AG04449 (cell line): ENCODE measurements around the gene FHOD1.

Source experiments
- CTCF ChIA-PET: fragments of 350-600 bp; formaldehyde crosslinking; extraction: SDS; loops from one replicate; lab custom pipeline; 2021; ENCODE audit warnings: antibody characterized with exemption; lab: Yijun Ruan, JAX
- POLR2A ChIA-PET: fragments of 400-600, 350-600 bp; formaldehyde crosslinking; extraction: SDS; loops from one replicate; lab custom pipeline; 2020; ENCODE audit warnings: antibody characterized with exemption, inconsistent platforms; lab: Yijun Ruan, JAX
- DNase-seq: peaks from one replicate; pipeline ENCODE4 v3.0.0-alpha.2; 2010; ENCODE audit warnings: low read depth, low spot score
- H3K4me3 ChIP-seq: 2 replicates; pipeline ENCODE4 v1.5.1; 2011; ENCODE audit warnings: low read depth, mild to moderate bottlenecking, control low read depth, low read length
- TF ChIP-seq, protein P1 (sequence below): IDR thresholded peaks from one replicate; pipeline ENCODE4 v1.5.1; 2011; ENCODE audit warnings: mild to moderate bottlenecking, moderate library complexity, low read length, control low read depth, inconsistent platforms; ENCODE audit not compliant: insufficient read depth; ENCODE audit errors: missing control alignments

FHOD1 gene

DNA sequence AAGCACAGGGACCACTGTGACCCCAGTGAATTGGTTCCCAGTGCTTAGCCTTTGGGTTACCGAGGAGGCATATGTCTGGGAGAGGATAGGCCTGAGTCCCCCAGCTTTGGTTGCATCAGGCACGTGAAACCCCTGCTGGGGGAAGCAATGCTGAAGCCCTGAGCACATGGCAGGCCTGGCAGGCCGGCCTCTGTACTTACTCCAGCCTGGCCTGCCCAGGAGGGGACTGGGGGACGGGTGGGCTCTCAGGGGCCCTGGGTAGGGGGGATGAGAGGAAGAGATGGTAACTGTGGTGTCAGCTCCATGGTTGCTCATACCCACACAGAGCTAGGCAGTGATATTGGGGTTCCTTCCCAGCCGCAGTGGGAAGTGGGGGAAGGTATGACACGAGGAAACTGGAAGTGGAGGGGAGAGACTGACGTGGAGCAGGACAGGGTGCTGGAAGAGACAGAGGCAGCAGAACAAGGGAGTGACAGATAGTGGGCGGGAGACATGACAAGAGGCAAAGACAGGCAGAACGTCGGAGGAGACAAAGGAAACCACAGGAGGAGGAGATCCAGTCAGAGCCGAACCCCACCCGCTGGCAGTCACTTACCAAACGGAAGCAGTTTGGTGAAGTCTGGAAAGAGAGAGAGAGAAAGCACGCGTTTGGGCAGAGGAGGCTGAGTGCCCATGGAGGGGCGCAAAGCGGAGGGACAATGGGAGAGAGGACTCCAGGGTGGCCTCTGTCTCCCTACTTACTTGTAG is 11.3 kb downstream of the FHOD1 start:
- POLR2A ChIA-PET = interaction anchor here (0.7 kb wide), 1 partner anchor 9 kb away, joined by 3 read pairs; the partner anchor contains the start of gene TMEM208
- CTCF ChIA-PET = interaction anchor here (1.0 to 1.5 kb wide), 2 partner anchors 10 to 26 kb away, joined by 3 read pairs; no protein-coding TSS in a partner anchor

DNA sequence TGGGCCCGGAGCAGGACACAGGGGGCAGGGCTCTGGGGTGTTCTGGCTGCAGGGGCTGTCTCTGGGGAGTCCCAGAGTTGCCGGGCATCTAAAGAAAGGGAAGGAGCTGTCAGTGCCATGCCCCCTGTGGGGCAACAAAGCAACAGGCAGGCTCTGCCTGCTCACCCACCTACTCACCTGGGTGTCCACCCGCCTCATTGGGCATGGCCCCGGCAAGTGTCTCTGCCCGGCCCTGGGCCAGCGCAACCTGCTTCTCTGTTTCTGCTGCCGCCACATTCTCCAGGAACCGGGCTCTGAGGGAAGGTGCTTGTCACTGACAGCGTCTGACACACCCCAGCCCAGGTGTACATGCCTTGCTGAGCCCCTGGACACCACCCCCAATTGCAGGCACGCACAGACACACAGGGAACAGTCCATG is 13.1 kb downstream of the FHOD1 start:
- POLR2A ChIA-PET = interaction anchor here (0.6 kb wide), 1 partner anchor 426 kb away, joined by 3 read pairs; the partner anchor contains the start of gene ACD
- TF ChIP-seq, protein P1, sequence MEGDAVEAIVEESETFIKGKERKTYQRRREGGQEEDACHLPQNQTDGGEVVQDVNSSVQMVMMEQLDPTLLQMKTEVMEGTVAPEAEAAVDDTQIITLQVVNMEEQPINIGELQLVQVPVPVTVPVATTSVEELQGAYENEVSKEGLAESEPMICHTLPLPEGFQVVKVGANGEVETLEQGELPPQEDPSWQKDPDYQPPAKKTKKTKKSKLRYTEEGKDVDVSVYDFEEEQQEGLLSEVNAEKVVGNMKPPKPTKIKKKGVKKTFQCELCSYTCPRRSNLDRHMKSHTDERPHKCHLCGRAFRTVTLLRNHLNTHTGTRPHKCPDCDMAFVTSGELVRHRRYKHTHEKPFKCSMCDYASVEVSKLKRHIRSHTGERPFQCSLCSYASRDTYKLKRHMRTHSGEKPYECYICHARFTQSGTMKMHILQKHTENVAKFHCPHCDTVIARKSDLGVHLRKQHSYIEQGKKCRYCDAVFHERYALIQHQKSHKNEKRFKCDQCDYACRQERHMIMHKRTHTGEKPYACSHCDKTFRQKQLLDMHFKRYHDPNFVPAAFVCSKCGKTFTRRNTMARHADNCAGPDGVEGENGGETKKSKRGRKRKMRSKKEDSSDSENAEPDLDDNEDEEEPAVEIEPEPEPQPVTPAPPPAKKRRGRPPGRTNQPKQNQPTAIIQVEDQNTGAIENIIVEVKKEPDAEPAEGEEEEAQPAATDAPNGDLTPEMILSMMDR = no peak
- H3K4me3 ChIP-seq = no peak overlapping the region
- DNase-seq = no peak
- CTCF ChIA-PET = interaction anchor here (1.5 to 2.3 kb wide), 2 partner anchors 11 to 287 kb away, joined by 3 to 8 read pairs; no protein-coding TSS in a partner anchor

More for the DNA sequence above, 11.3 kb downstream of the FHOD1 start:
- no peak for DNase-seq
- H3K4me3 ChIP-seq = no peak overlapping the region
- TF ChIP-seq, protein P1 = no peak

DNA sequence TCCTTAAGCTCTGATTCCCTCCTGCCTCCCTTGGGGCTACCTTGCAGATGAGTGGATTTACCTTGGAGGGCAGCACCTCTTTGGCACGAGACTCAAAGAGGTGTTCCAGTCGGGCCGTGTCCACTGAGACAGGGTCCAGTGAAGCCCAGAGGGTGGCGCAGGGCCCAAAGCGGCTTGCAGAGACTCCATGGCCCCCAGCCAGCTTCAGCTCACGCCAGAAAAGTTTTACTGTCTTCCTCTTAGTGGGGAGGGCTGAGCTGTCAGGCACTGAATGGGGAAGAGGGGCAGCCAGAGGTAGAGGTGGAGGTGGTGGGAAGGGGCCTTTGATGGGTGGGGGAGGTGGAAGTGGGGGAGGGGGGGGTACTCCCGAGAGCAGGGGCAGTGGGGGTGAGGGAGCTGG is 13.7 kb downstream of the FHOD1 start:
- no peak for DNase-seq
- TF ChIP-seq, protein P1 = no peak
- no peak overlapping the region for H3K4me3 ChIP-seq
- POLR2A ChIA-PET = no interaction called here
- CTCF ChIA-PET = interaction anchor here (1.5 to 2.3 kb wide), 2 partner anchors 11 to 286 kb away, joined by 3 to 8 read pairs; no protein-coding TSS in a partner anchor

GRCh38 chr16:67230809-67231660 is 16.2 kb downstream of the FHOD1 start:
- ChIA-PET CTCF (interaction anchor here (1.5 kb wide), 1 partner anchor 197 kb away, joined by 6 read pairs; no protein-coding TSS in a partner anchor), POLR2A (interaction anchor here (0.8 to 2.0 kb wide), 3 partner anchors 10 to 14 kb away, joined by 3 to 6 read pairs (median 3); no protein-coding TSS in a partner anchor)
- H3K4me3 ChIP-seq = no peak overlapping the region
- TF ChIP-seq, protein P1 = no peak
- DNase-seq = no peak

DNA sequence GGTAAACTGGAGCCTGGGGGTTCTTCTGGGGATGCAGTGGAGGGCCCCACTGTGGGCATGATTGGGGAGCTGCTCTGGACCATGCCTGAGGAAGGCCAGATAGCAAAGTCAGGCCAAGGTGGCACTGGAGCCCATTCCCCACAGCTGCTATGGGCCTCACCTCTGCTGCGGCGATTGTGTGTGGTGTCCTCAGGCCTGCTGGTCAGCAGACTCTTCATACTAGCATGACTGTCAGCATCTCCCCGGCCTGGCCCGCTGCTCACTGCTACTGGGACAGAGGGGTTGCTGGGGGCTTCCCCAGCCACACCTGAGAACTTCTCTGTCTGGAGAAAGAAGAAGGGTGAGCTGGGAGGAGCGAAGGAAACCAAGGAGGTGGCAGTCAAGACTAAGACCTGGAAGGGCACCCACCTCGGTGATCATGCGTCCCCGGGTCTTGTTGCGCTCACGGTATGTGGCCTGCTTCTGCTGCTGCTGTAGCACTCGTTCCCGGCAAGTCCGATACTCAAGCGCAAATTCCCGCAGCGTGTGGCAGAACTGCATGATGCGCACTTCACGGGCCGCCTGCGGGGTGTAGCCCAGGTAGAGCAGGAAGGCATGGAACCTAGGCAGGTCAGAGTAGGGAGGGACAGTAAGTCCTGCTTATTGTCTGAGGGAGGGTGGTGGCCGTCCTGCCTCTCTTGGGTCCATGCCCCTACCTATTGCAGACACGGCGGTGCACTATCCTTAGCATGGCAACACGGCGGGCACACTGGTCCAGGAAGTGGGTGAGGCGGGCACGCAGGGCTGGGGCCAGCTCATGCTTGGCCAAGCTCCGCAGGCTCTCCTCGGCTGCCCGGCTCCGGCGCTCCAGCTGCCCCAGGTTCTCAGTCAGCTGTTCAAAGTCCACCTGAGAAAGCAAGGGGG is 17.1 kb downstream of the FHOD1 start:
- ChIA-PET POLR2A (interaction anchor here (0.8 to 4.3 kb wide), 2 partner anchors 9 to 14 kb away, joined by 3 to 20 read pairs; no protein-coding TSS in a partner anchor), CTCF (no interaction called here)
- TF ChIP-seq, protein P1 = no peak
- DNase-seq = no peak
- H3K4me3 ChIP-seq = no peak overlapping the region
